Stimulated activated naive CD4-positive, alpha-beta T cell treated with Interleukin-2 at 50 U/mL for 16 hours (primary cell): ENCODE results near the gene TBC1D22A.

Experiments
- DNase-seq: peaks from one replicate; lab custom pipeline; 2025; lab: John Stamatoyannopoulos, UW

The TBC1D22A gene

DNA sequence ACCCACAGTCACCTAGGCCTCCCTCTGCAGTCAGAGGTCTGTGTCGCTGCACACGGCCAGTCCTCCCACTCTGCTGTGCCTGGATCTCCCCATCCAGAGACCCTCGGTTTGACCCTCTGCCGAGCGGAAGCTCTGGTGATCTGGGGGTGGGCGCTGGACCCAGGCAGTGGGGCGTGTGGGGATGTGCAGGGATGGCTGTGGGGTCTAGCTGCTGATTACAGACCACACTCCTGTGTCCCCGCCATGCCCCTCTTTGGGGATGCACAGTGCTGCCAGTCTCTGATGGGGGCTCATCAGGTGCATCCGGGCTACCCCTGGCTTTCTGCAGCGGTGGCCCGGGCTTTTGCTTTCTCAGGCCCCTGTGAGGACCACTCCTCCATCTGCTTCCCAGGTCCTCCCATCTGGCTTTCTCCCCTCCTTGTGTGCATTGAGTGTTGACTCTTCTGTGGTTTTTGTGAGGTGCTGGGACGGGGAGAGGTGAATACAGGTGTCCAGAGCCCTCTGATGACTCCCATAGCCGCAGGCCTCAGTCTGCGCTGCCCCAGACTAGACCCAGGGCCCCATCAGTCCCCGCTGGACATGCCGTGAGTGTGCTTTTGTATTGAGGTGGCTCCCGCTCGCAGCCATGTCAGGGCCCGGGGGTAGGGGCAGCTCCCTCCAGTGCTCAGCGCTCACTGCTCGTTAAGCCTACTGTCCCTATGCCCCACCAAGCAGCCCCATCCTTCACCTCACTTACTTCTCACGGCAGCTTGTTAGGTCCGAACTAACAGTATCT is 251.6 kb downstream of the TBC1D22A start:
- no peak for DNase-seq

GRCh38 chr22:47014636-47015345 is 252.3 kb downstream of the TBC1D22A start:
- no peak for DNase-seq

- no peak for DNase-seq
These were observed 253.2 kb downstream of the TBC1D22A start for GRCh38 chr22:47015589-47016178.

DNA sequence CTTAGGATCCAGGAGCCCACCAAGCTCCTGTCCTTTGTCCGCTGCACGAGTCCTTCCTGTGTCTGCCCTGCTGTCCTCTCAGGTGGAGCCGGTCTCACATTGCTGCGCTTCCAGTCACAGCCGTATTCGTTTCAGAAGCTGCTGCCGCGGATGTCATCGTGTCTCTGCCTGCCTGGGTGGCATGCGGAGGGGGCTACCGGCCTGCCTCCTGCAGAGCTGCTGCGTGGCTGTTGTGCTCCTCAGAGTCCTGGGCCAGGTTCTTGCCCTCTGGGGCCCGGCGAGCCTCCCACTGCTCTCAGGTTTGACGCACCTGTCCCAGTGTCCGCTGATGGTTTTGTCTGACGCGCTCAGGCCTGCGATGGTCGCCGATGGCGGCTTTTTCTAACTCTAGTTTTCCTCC is 254.2 kb downstream of the TBC1D22A start:
- DNase-seq = no peak

- DNase-seq = no peak
These were observed 254.8 kb downstream of the TBC1D22A start for GRCh38 chr22:47017245-47017644.

GRCh38 chr22:47018010-47018910 is 255.8 kb downstream of the TBC1D22A start:
- DNase-seq = no peak

DNA sequence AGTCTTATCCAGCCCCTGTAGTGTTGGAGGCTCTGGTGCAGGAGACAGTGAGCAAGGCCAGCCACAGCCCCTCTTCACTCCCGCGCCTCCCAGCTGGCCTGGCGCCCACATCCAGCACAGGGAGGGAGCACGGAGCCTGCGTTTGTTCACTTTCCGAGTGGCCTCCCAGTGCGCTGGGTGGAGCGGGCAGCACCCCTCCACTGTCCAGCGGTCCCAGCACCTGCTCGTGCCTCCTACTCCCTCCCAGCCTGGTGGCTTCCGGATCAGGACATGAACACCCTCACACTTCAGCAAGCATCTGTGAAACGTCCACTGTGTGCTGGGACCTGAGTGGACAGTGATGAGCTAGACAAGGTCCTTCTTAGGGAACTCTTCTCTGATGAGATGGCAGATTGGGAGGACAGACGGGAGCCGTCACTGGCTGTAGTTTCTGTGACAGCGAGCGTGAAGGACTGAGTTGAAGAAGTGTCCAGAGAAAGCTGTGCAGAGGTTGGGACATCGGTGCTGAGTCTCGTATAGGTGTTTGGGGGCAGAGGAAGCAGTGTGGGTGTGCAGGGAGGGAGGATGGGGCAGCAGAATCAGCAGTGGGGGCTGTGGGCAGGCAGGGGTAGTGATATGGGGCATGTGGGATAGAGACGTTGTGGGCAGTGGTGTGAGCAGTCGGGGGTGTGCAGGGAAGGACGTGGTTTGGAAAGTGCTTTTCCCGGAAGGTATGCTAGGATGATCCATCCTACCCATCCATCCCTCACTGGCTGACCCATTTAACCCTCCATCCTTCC is 256.8 kb downstream of the TBC1D22A start:
- DNase-seq = no peak

DNA sequence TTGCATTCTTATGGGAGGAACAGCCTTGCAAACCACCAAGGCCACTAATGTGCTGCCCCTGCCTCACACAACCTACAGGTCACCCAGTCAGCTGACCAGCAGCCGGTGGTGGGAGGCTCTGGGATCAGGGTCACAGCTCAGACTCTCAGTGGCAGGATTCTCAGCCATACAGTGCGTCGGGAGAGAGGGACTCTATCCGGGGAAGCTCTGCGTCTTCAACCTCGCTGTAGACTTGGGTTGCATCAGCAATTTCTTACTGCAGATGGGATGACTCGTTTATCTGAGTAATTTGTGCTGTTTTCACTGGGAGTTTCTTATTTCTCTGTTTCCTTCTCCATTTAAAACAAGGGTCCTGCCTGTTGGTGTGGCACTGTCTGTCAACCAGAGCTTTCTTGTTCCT is 257.7 kb downstream of the TBC1D22A start:
- DNase-seq = no peak

DNA sequence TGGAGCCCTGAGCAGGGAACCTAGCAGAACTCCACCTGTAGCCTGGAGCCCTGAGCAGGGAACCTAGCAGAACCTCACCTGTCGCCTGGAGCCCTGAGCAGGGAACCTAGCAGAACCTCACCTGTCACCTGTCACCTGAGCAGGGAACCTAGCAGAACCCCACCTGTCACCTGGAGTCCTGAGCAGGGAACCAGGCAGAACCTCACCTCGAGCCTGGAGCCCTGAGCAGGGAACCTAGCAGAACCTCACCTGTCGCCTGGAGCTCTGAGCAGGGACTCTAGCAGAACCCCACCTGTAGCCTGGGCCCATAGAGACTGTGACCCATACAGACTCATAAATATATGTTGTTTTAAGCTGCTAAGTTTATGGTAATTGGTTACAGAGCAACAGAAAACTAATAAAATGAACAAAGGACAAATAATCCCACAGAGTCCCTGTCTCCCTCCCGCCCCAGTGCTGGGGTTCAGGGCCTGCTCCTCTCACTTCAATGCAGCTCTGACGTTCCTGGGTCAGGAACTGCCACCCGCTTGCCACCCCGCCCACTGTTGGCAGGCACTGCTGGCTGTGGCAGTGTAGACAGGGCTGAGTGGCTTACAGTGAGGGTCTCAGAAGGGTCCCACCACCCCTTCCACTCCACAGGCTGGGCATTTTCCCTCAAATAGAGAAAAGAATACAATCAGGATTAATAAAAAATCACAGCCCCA is 259.1 kb downstream of the TBC1D22A start:
- DNase-seq = no peak

GRCh38 chr22:47022075-47022473 is 259.6 kb downstream of the TBC1D22A start:
- DNase-seq = no peak

- DNase-seq = no peak
These were observed 260.0 kb downstream of the TBC1D22A start for GRCh38 chr22:47022475-47022874.

GRCh38 chr22:47023871-47024270 is 261.4 kb downstream of the TBC1D22A start:
- no peak for DNase-seq

DNA sequence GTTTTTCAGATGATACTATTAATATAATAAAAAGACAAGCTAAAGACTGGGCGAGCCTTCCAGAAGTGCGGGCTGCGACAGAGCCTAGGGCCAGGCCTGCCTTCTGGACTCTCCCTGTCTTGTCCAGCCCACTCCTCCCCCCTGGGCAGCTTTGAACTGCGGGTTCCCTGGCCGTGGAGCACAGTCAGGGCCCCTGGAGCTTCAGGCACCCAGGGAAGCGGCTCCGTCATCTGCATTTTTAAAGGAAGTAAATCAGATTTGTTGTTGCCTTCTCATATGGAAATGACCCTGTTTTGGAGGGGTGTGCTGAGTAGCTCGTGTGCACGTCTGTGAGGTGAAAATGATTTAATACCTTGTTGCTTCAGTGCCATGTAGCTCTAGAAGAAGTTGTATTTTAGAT is 265.3 kb downstream of the TBC1D22A start:
- DNase-seq = no peak

DNA sequence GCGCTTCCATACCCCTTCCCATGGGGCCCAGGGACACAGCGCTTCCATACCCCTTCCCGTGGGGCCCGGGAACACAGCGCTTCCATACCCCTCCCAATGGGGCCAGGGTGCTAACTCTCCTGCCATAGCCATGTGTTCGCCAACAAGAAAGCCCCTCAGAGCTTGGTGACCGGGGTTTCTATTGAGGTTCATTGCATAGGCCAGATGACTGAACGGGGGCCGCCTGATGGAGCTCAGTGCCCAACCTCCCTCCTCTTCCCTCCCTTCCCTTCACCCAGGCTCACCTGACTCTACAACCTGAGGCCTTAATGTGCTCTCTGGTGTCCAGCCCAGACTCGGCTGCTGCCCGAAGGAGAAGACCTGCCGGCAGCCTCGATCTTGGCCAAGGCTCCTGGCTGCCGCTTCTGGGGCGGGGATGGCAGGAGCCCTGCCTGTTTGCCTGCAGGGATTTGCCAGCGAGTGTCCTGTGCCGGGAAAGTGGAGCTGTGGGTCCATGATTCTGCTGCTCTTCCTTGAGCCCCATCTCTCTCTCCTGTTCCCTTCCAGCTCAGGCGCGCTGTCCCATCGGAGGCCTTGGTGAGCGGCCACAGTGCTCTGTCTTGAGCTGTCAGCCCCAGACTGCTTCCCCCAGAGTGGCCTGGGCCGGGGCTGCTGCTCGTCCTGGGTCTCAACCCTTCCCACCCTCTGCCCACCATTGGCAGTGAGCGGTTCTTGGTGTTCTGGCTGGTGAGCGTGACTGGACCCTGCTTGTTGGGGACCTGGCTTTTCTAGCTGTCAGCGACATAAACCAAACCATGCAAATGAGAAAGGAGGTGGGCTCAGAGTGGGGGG is 267.0 kb downstream of the TBC1D22A start:
- DNase-seq = no peak

DNA sequence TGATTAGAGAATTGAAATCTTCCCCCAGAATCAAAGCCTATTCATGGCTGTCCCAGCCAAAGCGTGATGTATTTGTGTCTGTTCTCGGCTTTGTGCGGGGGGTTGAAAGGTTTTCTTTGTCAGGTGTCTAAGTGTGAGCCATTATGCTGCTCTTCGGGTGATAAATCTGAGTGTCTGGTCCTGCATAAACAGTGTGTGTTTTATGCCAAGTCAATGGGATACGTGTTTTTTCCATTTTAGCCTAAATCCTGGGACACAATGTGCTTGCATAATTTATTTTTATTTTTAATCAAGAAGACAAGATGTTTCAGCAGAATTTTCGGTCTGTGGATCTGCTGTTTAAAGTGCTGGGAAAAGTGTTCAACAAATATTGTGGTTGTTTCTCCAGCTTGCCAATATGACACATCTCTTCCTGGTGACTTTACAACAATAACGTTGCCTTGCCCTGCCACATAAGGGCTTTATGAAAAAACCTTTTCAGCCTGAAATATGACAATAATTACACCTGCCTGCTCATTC is 267.8 kb downstream of the TBC1D22A start:
- DNase-seq = no peak

GRCh38 chr22:47030881-47031627 is 268.6 kb downstream of the TBC1D22A start:
- DNase-seq = no peak

GRCh38 chr22:47031628-47031915 is 269.1 kb downstream of the TBC1D22A start:
- no peak for DNase-seq

DNA sequence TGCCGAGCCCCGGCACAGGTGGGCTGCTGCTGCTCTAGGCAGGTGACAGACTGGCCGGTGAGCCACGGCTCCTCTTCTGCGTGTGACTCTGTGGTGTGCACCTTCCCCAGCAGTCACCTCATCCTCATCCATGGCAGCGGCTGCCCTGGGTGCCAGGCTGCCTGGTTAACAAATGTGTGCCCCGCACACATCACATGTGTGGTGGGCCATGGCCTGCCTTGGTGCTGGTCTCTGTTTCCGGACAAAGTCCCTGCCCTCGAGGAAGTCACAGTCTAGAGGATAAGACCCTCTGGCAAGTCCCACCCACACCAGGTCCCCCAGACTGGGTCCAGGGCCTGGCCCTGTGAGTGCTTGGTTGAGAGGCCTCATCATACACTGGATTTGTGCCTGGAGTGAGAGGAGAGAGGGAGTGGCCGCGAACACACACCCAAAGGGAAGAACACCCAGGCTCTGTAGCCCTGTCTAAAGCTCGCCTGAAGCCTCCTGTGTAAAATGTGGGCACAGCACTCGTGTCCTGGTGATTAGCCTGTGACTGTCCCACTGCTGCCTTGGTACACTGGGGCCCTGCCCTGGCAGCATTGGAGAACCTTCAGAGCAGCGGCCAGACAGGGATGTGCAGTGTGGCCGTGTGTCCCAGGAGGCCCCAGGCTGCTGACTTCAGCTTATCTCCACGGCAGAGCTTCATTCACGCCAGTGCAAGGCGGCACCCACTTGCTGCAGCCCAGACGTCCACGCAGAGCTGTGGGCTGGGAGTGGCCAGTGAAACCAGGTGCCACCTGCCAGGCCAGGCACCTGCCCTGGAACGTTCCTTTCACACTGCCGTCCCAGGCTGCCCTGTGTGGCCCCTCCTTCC is 269.9 kb downstream of the TBC1D22A start:
- no peak for DNase-seq
